HPDE6-E6E7 (cell line): ENCODE data around the gene RPH3AL.
"Not testable (repeated sequence)": the region's sequence is repeated elsewhere in the genome, so short reads cannot be mapped to it uniquely, and the experiment has no call there.

Experiments used
- DNase-seq: peaks from one replicate; pipeline ENCODE4 v3.0.0; 2011; ENCODE audit warnings: missing footprints; ENCODE audit errors: extremely low spot score

RPH3AL gene

GRCh38 chr17:180381-181244 is 172.0 kb downstream of the RPH3AL start:
- DNase-seq = no peak

- no peak for DNase-seq
Observed at GRCh38 chr17:179781-180380, 172.7 kb downstream of the RPH3AL start.

- DNase-seq = no peak
Observed at GRCh38 chr17:179066-179432, 173.6 kb downstream of the RPH3AL start.

- no peak for DNase-seq
Observed at GRCh38 chr17:178292-179065, 174.1 kb downstream of the RPH3AL start.

GRCh38 chr17:177762-178161 is 174.8 kb downstream of the RPH3AL start:
- DNase-seq = no peak

- no peak for DNase-seq
Observed at GRCh38 chr17:177155-177554, 175.5 kb downstream of the RPH3AL start.

GRCh38 chr17:173166-173911 is 179.3 kb downstream of the RPH3AL start:
- DNase-seq = no peak

GRCh38 chr17:172401-172800 is 180.2 kb downstream of the RPH3AL start:
- no peak for DNase-seq

- DNase-seq = no peak
Observed at GRCh38 chr17:171871-172270, 180.7 kb downstream of the RPH3AL start.

GRCh38 chr17:170130-170670 is 182.4 kb downstream of the RPH3AL start:
- DNase-seq = no peak

GRCh38 chr17:168614-169013 is 184.0 kb downstream of the RPH3AL start:
- not testable (repeated sequence) for DNase-seq

GRCh38 chr17:165939-166338 is 186.7 kb downstream of the RPH3AL start:
- no peak for DNase-seq

GRCh38 chr17:164303-165235 is 188.0 kb downstream of the RPH3AL start:
- DNase-seq = no peak

- peak; percentile 49 for DNase-seq
Observed at GRCh38 chr17:163514-164098, 189.0 kb downstream of the RPH3AL start.

- DNase-seq = no peak
Observed at GRCh38 chr17:162689-163088, 189.9 kb downstream of the RPH3AL start.
